Measurements from ENCODE around the gene MCF2. TPM values are rescaled to one million over a fixed set of nuclear protein-coding genes. Genes with fewer than 3 reads are reported as not detected.

Gene MCF2
- total and polyA plus RNA-seq, 8 donors, result 0.08 to 0.46 (median 0.31) TPM; not detected in 4

- DNase-seq, result no peak
- H3K4me3 ChIP-seq, result no peak overlapping the region
- H3K4me1 ChIP-seq, result no peaks in the 10 kb centered on the region
- intact Hi-C loops (cut with DNase I; ENCODE audit: low total_unique reads), result no loop called here
- no peaks in the 10 kb centered on the region for H3K27me3 ChIP-seq
- 40 to 64% (median 49%) methylated on average over 3 of the region's 3 CpGs for WGBS, 5 donors
- H3K36me3 ChIP-seq, result no peaks in the 10 kb centered on the region
- peaks cover 0 to 18% (median 5%) of the 10 kb centered on the region in 4 donors for H3K9me3 ChIP-seq
- no peak overlapping the region for H3K27ac ChIP-seq
- TF ChIP-seq POLR2AphosphoS5 (IDR thresholded peaks at IDR 0.05), result no peak
- no peak for TF ChIP-seq CTCF (IDR thresholded peaks at IDR 0.05)
- TF ChIP-seq EP300 (IDR thresholded peaks at IDR 0.05), result no peak
- no peak for TF ChIP-seq POLR2A (IDR thresholded peaks at IDR 0.05)
These were observed 27.6 kb downstream of the MCF2 start for GRCh38 chrX:139680356-139680755.

DNA sequence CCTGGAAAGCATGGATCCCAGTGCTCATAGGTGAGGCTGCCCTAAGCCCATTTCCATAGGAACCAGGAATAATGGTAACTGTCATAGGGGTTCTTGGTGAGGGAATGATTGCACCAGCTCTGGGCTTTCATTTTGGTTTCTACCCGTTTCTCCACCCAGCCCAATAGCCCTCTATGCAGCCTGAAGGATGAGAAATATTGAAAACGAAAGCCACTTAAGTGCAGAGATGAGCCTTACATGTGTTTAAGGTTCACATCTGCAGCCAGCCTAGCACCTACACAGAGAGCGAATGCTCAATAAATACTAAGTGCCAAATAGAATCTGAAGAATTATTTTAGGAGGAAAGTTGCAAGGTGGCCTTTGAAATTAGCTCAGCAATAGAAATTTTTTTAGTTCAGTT, 60.4 kb downstream of the MCF2 start:
- Histone ChIP-seq H3K36me3 (no peaks in the 10 kb centered on the region), H3K27me3 (no peaks in the 10 kb centered on the region), H3K9me3 (no peaks in the 10 kb centered on the region), H3K27ac (no peak overlapping the region), H3K4me3 (no peak overlapping the region), H3K4me1 (no peaks in the 10 kb centered on the region)
- TF ChIP-seq POLR2AphosphoS5 (IDR thresholded peaks at IDR 0.05) (no peak), POLR2A (IDR thresholded peaks at IDR 0.05) (no peak), CTCF (IDR thresholded peaks at IDR 0.05) (no peak), EP300 (IDR thresholded peaks at IDR 0.05) (no peak)
- WGBS, 5 donors, result 59 to 87% (median 67%) methylated on average over 3 of the region's 3 CpGs
- intact Hi-C loops (cut with DNase I; ENCODE audit: low total_unique reads), result no loop called here
- DNase-seq, result no peak

DNA sequence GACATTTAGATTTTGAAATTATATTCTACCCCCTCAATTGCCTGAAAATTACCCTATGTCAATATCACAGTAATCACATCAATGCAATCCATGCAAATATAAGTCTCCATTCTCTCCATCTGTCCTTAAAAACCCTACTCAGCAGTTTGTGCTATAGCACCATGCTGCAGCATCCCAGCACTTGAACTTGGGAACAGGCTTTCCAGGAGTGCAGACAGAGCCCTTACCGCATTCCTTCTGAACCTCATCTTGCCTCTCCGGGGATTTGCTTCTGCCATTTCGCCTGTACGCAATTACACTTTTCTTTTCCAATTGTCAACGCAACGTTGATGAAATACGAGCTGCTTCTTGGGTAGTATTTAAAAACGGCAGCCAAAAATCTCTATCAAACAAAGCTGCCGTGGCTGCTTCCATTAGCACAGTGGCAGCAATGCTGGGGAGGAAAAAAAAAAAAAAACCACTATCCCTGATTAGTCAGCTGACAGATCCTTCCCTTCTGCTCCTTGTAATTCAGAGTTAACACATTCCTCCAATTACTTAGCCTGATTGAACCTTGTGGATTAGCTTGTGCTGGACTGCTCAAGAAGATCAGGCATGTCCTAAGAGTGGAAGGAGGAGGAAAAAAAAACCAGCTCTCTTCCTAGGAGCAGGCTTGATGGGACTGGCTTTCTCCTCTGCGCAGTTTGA, 65.6 kb downstream of the MCF2 start:
- Histone ChIP-seq H3K36me3 (no peaks in the 10 kb centered on the region), H3K27me3 (peaks cover 0 to 2% (median 0%) of the 10 kb centered on the region in 3 donors), H3K4me3 (no peak overlapping the region), H3K9me3 (no peaks in the 10 kb centered on the region), H3K27ac (no peak overlapping the region), H3K4me1 (no peaks in the 10 kb centered on the region)
- TF ChIP-seq EP300 (IDR thresholded peaks at IDR 0.05) (no peak), POLR2A (IDR thresholded peaks at IDR 0.05) (no peak), POLR2AphosphoS5 (IDR thresholded peaks at IDR 0.05) (no peak)
- peak in 1 of 2 donors; percentile 2 for DNase-seq
- intact Hi-C loops (cut with DNase I; ENCODE audit: low total_unique reads), result no loop called here
- 13 to 32% (median 16%) methylated on average over 10 of the region's 10 CpGs for WGBS, 5 donors

DNA sequence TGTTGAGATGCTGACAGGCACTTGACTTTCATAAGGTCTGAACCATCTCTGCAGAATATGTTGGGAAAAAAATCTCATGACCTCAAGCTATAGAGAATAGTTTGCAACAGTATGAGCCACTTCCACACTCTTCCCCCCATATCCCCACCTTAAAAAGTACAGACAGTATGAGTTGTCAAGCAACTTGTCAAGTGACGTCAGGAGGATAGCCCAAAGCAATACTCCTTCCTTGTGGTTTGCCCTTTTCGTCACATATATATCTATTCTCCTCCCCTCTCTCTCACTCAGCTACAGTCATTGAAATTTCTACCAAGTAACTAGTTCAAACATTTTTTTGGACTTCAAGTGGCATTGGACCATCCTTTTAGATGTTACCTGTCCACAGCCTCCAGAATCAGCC, 67.7 kb downstream of the MCF2 start:
- H3K9me3 ChIP-seq, result no peaks in the 10 kb centered on the region
- H3K27me3 ChIP-seq, result peaks cover 0 to 3% (median 0%) of the 10 kb centered on the region in 3 donors
- DNase-seq, result no peak
- no peaks in the 10 kb centered on the region for H3K36me3 ChIP-seq
- intact Hi-C loops (cut with DNase I; ENCODE audit: low total_unique reads), result no loop called here
- H3K4me1 ChIP-seq, result no peaks in the 10 kb centered on the region
- TF ChIP-seq POLR2A (IDR thresholded peaks at IDR 0.05) (no peak), CTCF (IDR thresholded peaks at IDR 0.05) (no peak), EP300 (IDR thresholded peaks at IDR 0.05) (no peak), POLR2AphosphoS5 (IDR thresholded peaks at IDR 0.05) (no peak)
- no peak overlapping the region for H3K4me3 ChIP-seq
- WGBS, 5 donors, result 54 to 87% (median 85%) methylated on average over 2 of the region's 2 CpGs
- H3K27ac ChIP-seq, result no peak overlapping the region

GRCh38 chrX:139639253-139639652, 68.7 kb downstream of the MCF2 start:
- Histone ChIP-seq H3K27me3 (peaks cover 0 to 3% (median 0%) of the 10 kb centered on the region in 3 donors), H3K4me3 (no peak overlapping the region), H3K4me1 (no peaks in the 10 kb centered on the region), H3K36me3 (no peaks in the 10 kb centered on the region), H3K27ac (no peak overlapping the region), H3K9me3 (no peaks in the 10 kb centered on the region)
- TF ChIP-seq POLR2A (IDR thresholded peaks at IDR 0.05), result no peak
- no peak for TF ChIP-seq POLR2AphosphoS5 (IDR thresholded peaks at IDR 0.05)
- TF ChIP-seq EP300 (IDR thresholded peaks at IDR 0.05), result no peak
- TF ChIP-seq CTCF (IDR thresholded peaks at IDR 0.05), result no peak
- intact Hi-C loops (cut with DNase I; ENCODE audit: low total_unique reads), result no loop called here
- WGBS, 5 donors, result 61 to 80% (median 74%) methylated on average over 8 of the region's 8 CpGs
- DNase-seq, result no peak

All from stomach (tissue), 9 donors.